Measurements from ENCODE around the gene FBXL7. TPM values are rescaled to one million over a fixed set of nuclear protein-coding genes. Genes with fewer than 3 reads are reported as not detected.

FBXL7 gene
- total RNA-seq, 2 experiments from 2014 or later: not detected

DNA sequence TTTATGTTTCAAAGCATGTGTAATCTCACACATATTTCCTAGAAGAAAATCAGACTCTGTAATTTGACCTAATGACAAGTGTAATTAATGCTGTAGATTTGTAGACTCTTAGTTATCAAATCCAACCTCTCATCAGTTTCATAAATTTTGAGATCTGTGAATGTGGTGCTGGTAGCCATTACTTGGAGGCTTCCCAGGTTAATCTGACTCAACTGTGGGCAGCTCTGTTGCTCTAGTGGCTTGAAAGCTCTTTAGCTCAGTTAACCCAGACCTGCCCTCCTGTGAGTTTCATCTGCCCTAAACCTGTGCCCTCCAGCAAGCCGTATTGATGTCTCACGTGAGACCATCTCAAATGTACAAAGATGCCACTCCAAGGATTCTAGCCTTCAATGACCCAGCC, 323.4 kb downstream of the FBXL7 start:
- no TSS peak for BruUV-seq (replicated peaks)
- no peak for DNase-seq (ENCODE audit: low spot score)
- H3K27ac ChIP-seq (ENCODE audit: low read depth, low read length, poor library complexity, severe bottlenecking): no peak overlapping the region
- intact Hi-C loops (cut with micrococcal nuclease; ENCODE audit: unreplicated experiment): no loop called here
- no peak overlapping the region for H3K4me2 ChIP-seq (ENCODE audit: low read length)
- TF ChIP-seq EZH2phosphoT487 (IDR thresholded peaks at IDR 0.05; ENCODE audit: borderline replicate concordance, low read depth, low read length): no peak
- TF ChIP-seq, protein P1, sequence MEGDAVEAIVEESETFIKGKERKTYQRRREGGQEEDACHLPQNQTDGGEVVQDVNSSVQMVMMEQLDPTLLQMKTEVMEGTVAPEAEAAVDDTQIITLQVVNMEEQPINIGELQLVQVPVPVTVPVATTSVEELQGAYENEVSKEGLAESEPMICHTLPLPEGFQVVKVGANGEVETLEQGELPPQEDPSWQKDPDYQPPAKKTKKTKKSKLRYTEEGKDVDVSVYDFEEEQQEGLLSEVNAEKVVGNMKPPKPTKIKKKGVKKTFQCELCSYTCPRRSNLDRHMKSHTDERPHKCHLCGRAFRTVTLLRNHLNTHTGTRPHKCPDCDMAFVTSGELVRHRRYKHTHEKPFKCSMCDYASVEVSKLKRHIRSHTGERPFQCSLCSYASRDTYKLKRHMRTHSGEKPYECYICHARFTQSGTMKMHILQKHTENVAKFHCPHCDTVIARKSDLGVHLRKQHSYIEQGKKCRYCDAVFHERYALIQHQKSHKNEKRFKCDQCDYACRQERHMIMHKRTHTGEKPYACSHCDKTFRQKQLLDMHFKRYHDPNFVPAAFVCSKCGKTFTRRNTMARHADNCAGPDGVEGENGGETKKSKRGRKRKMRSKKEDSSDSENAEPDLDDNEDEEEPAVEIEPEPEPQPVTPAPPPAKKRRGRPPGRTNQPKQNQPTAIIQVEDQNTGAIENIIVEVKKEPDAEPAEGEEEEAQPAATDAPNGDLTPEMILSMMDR (conservative IDR thresholded peaks at IDR 0.05; ENCODE audit: low read length): no peak
- ChIA-PET POLR2A (no interaction called here), CTCF (ENCODE audit: unreplicated experiment) (no interaction called here)
- no peaks in the 10 kb centered on the region for H3K4me1 ChIP-seq (ENCODE audit: insufficient read depth, low read length, poor library complexity, severe bottlenecking)
- H3K9me3 ChIP-seq (ENCODE audit: low read length): no peaks in the 10 kb centered on the region
- no peaks in the 10 kb centered on the region for H3K36me3 ChIP-seq (ENCODE audit: insufficient read depth, low read length)
- no peaks in the 10 kb centered on the region for H3K9me2 ChIP-seq (ENCODE audit: insufficient read depth, low read length)
- H4K20me1 ChIP-seq (ENCODE audit: insufficient read depth, low read length): no peaks in the 10 kb centered on the region
- H3K4me3 ChIP-seq (ENCODE audit: low read depth, low read length, poor library complexity, severe bottlenecking): no peak overlapping the region
- H3K79me2 ChIP-seq (ENCODE audit: insufficient read depth, low read depth, low read length): no peaks in the 10 kb centered on the region
- no peak overlapping the region for H2AFZ ChIP-seq (ENCODE audit: low read length)

DNA sequence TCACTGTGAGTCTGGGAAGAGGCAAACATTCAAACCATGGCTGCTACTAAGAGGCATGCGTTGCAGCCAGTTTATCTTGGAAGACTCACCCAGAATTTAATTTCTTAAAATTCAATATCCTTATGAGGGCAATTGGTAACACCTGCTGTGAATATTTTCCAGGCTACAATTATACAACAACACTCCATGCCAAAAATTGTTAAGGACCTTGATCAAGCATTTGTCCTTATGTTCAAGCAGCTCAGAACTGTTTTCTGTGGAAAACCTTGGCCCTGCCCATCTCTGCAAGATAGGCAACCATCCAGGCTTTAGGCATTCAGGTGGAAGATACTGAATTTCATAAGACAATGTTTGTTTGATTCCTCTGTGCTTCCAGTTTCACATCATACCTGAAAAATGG, 327.8 kb downstream of the FBXL7 start:
- Histone ChIP-seq H3K9me2 (ENCODE audit: insufficient read depth, low read length) (no peaks in the 10 kb centered on the region), H3K4me2 (ENCODE audit: low read length) (no peak overlapping the region), H4K20me1 (ENCODE audit: insufficient read depth, low read length) (no peaks in the 10 kb centered on the region), H3K27ac (ENCODE audit: low read depth, low read length, poor library complexity, severe bottlenecking) (no peak overlapping the region), H3K4me3 (ENCODE audit: low read depth, low read length, poor library complexity, severe bottlenecking) (no peak overlapping the region), H3K79me2 (ENCODE audit: insufficient read depth, low read depth, low read length) (no peaks in the 10 kb centered on the region), H2AFZ (ENCODE audit: low read length) (no peak overlapping the region), H3K4me1 (ENCODE audit: insufficient read depth, low read length, poor library complexity, severe bottlenecking) (no peaks in the 10 kb centered on the region), H3K36me3 (ENCODE audit: insufficient read depth, low read length) (no peaks in the 10 kb centered on the region), H3K9me3 (ENCODE audit: low read length) (no peaks in the 10 kb centered on the region)
- TF ChIP-seq EZH2phosphoT487 (IDR thresholded peaks at IDR 0.05; ENCODE audit: borderline replicate concordance, low read depth, low read length): no peak
- TF ChIP-seq, protein P1 (conservative IDR thresholded peaks at IDR 0.05; ENCODE audit: low read length): no peak
- ChIA-PET CTCF (ENCODE audit: unreplicated experiment) (no interaction called here), POLR2A (interaction anchor here (1.0 kb wide), 1 partner anchor 9 kb away, joined by 4 read pairs; no protein-coding TSS in a partner anchor)
- no peak for DNase-seq (ENCODE audit: low spot score)
- intact Hi-C loops (cut with micrococcal nuclease; ENCODE audit: unreplicated experiment): no loop called here
- BruUV-seq (replicated peaks): no TSS peak

DNA sequence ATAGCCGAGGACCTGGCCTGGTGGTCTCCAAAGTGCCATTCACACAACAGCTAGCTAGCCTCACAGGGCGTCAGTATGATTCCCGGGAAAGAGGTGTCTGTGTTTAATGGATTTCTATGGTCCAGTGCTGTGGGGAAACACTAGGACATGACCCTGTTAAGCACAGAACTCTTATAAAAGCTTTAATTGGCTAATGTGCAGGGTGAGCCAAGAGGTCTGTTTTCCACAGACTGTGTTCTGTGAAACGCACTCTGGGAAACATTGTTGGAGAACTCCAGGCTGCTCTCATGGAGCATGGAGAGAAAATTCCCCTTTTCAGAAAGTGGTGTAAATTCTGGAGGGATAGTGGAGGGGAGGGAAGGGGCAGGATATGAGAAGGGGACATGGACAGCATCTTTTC, 331.4 kb downstream of the FBXL7 start:
- no peaks in the 10 kb centered on the region for H3K4me1 ChIP-seq (ENCODE audit: insufficient read depth, low read length, poor library complexity, severe bottlenecking)
- no peaks in the 10 kb centered on the region for H3K79me2 ChIP-seq (ENCODE audit: insufficient read depth, low read depth, low read length)
- no peak for DNase-seq (ENCODE audit: low spot score)
- H4K20me1 ChIP-seq (ENCODE audit: insufficient read depth, low read length): no peaks in the 10 kb centered on the region
- H3K4me3 ChIP-seq (ENCODE audit: low read depth, low read length, poor library complexity, severe bottlenecking): no peak overlapping the region
- H3K9me2 ChIP-seq (ENCODE audit: insufficient read depth, low read length): no peaks in the 10 kb centered on the region
- TF ChIP-seq, protein P1 (conservative IDR thresholded peaks at IDR 0.05; ENCODE audit: low read length): no peak
- no peak for TF ChIP-seq EZH2phosphoT487 (IDR thresholded peaks at IDR 0.05; ENCODE audit: borderline replicate concordance, low read depth, low read length)
- H2AFZ ChIP-seq (ENCODE audit: low read length): no peak overlapping the region
- no peaks in the 10 kb centered on the region for H3K9me3 ChIP-seq (ENCODE audit: low read length)
- H3K36me3 ChIP-seq (ENCODE audit: insufficient read depth, low read length): no peaks in the 10 kb centered on the region
- POLR2A ChIA-PET: no interaction called here
- intact Hi-C loops (cut with micrococcal nuclease; ENCODE audit: unreplicated experiment): no loop called here
- no peak overlapping the region for H3K27ac ChIP-seq (ENCODE audit: low read depth, low read length, poor library complexity, severe bottlenecking)
- no TSS peak for BruUV-seq (replicated peaks)
- H3K4me2 ChIP-seq (ENCODE audit: low read length): no peak overlapping the region
- CTCF ChIA-PET (ENCODE audit: unreplicated experiment): no interaction called here
